Hepatocyte (in vitro differentiated cells): ENCODE measurements around the gene DDN. TPM values are rescaled to one million over a fixed set of nuclear protein-coding genes. Genes with fewer than 3 reads are reported as not detected.

ENCODE experiments used
- DNase-seq: peaks from one replicate; pipeline ENCODE4 v3.0.0-alpha.2; 2016; ENCODE audit warnings: low spot score
- H2AFZ ChIP-seq: fragments of 200-600 bp; sonication (generic); 2 replicates; pipeline ENCODE4 v1.6.0; 2016; ENCODE audit warnings: antibody characterized with exemption, mild to moderate bottlenecking
- H3K27ac ChIP-seq: fragments of 200-600 bp; sonication (generic); 2 replicates; pipeline ENCODE4 v1.5.1; 2016; ENCODE audit warnings: mild to moderate bottlenecking
- H3K27me3 ChIP-seq: fragments of 200-600 bp; sonication (generic); 2 replicates; pipeline ENCODE4 v1.6.1; 2016
- H3K36me3 ChIP-seq: fragments of 200-600 bp; sonication (generic); replicated peaks from 2 replicates; pipeline ENCODE4 v1.5.1; 2016; ENCODE audit warnings: low read depth; ENCODE audit not compliant: insufficient read depth
- H3K4me1 ChIP-seq: fragments of 200-600 bp; sonication (generic); 2 replicates; pipeline ENCODE4 v1.5.1; 2016; ENCODE audit warnings: mild to moderate bottlenecking, moderate library complexity; ENCODE audit not compliant: insufficient read depth
- H3K4me2 ChIP-seq: fragments of 200-600 bp; sonication (generic); 2 replicates; pipeline ENCODE4 v1.6.0; 2016
- H3K4me3 ChIP-seq: fragments of 200-600 bp; sonication (generic); 2 replicates; pipeline ENCODE4 v1.5.1; 2016; ENCODE audit warnings: mild to moderate bottlenecking
- H3K79me2 ChIP-seq: fragments of 200-600 bp; sonication (generic); 2 replicates; pipeline ENCODE4 v1.6.0; 2017; ENCODE audit warnings: mild to moderate bottlenecking
- H3K9me2 ChIP-seq: fragments of 200-600 bp; sonication (generic); replicated peaks from 2 replicates; pipeline ENCODE4 v1.6.0; 2017; ENCODE audit warnings: mild to moderate bottlenecking; ENCODE audit not compliant: insufficient read depth
- H3K9me3 ChIP-seq: fragments of 200-600 bp; sonication (generic); 2 replicates; pipeline ENCODE4 v1.5.1; 2016; ENCODE audit warnings: low read depth, mild to moderate bottlenecking
- H4K20me1 ChIP-seq: fragments of 200-600 bp; sonication (generic); 2 replicates; pipeline ENCODE4 v1.6.0; 2016; ENCODE audit warnings: mild to moderate bottlenecking; ENCODE audit not compliant: insufficient read depth, poor library complexity, severe bottlenecking
- CTCF ChIP-seq: fragments of 200-600 bp; sonication (generic); IDR thresholded peaks from 2 replicates; pipeline ENCODE4 v1.5.1; 2016; ENCODE audit warnings: antibody characterized with exemption, mild to moderate bottlenecking; ENCODE audit not compliant: poor library complexity
- EZH2 ChIP-seq: fragments of 200-600 bp; sonication (generic); IDR thresholded peaks from 2 replicates; pipeline ENCODE4 v1.6.1; 2016; ENCODE audit warnings: antibody characterized with exemption, mild to moderate bottlenecking, borderline replicate concordance
- EZH2phosphoT487 ChIP-seq: fragments of 200-600 bp; sonication (generic); IDR thresholded peaks from one replicate; pipeline ENCODE4 v1.6.1; 2018; ENCODE audit warnings: antibody characterized with exemption, mild to moderate bottlenecking, low read depth, moderate library complexity; ENCODE audit not compliant: unreplicated experiment, severe bottlenecking
- WGBS: methylation state at CpG from one replicate; pipeline ENCODE4 v1.1.6; 2016; ENCODE audit warnings: low lambda C conversion rate; ENCODE audit errors: missing lambda C conversion rate; 5-methylcytosine and 5-hydroxymethylcytosine counted together
- polyA plus RNA-seq: library from polyadenylated mRNA; unstranded; fragments of >200 nt; fragmentation: Nextera tagmentation; extraction: Ambion mirVana; gene quantifications from 2 replicates; pipeline ENCODE4 v1.2.1, GENCODE V29; 2016
- total RNA-seq: library from RNA; depleted of rRNA; stranded (reverse); fragments of >200 nt; gene quantifications from 2 replicates; pipeline ENCODE4 v1.2.3, GENCODE V29; 2014

Gene DDN
- total and polyA plus RNA-seq, 2 experiments from 2014 or later = 0.10 TPM; not detected in 1

GRCh38 chr12:49013428-49013827 is 14.3 kb upstream of the DDN start:
- Histone ChIP-seq H3K4me1 (peaks cover 9% of the 10 kb centered on the region), H3K9me3 (no peaks in the 10 kb centered on the region), H2AFZ (no peak overlapping the region), H4K20me1 (no peaks in the 10 kb centered on the region), H3K4me2 (no peak overlapping the region), H3K36me3 (no peaks in the 10 kb centered on the region), H3K9me2 (no peaks in the 10 kb centered on the region), H3K27ac (no peak overlapping the region), H3K27me3 (no peaks in the 10 kb centered on the region), H3K4me3 (no peak overlapping the region), H3K79me2 (peaks cover 20% of the 10 kb centered on the region)
- no peak for DNase-seq
- no peak for TF ChIP-seq EZH2
- TF ChIP-seq EZH2phosphoT487 = no peak
- TF ChIP-seq CTCF = no peak
- WGBS = 96% methylated on average over 3 of the region's 3 CpGs

GRCh38 chr12:49012739-49013138 is 13.6 kb upstream of the DDN start:
- no peak overlapping the region for H3K4me2 ChIP-seq
- DNase-seq = no peak
- TF ChIP-seq EZH2 (no peak), CTCF (no peak), EZH2phosphoT487 (no peak)

GRCh38 chr12:49010092-49010668 is 11.0 kb upstream of the DDN start:
- no peak overlapping the region for H3K4me3 ChIP-seq

More at GRCh38 chr12:49012739-49013138, 13.6 kb upstream of the DDN start:
- Histone ChIP-seq H4K20me1 (no peaks in the 10 kb centered on the region), H3K27ac (no peak overlapping the region), H2AFZ (no peak overlapping the region), H3K9me3 (no peaks in the 10 kb centered on the region), H3K79me2 (peaks cover 20% of the 10 kb centered on the region), H3K27me3 (no peaks in the 10 kb centered on the region), H3K4me1 (peaks cover 9% of the 10 kb centered on the region), H3K36me3 (no peaks in the 10 kb centered on the region), H3K9me2 (no peaks in the 10 kb centered on the region), H3K4me3 (no peak overlapping the region)

More at GRCh38 chr12:49010092-49010668, 11.0 kb upstream of the DDN start:
- TF ChIP-seq EZH2 (no peak), EZH2phosphoT487 (no peak), CTCF (no peak)
- WGBS = 96% methylated on average over 3 of the region's 3 CpGs
- Histone ChIP-seq H3K4me1 (no peaks in the 10 kb centered on the region), H3K27ac (no peak overlapping the region), H3K36me3 (no peaks in the 10 kb centered on the region), H4K20me1 (no peaks in the 10 kb centered on the region), H3K27me3 (no peaks in the 10 kb centered on the region), H3K9me3 (no peaks in the 10 kb centered on the region), H3K79me2 (peaks cover 1% of the 10 kb centered on the region), H3K9me2 (no peaks in the 10 kb centered on the region), H2AFZ (no peak overlapping the region), H3K4me2 (no peak overlapping the region)
- DNase-seq = no peak
